ENCODE data around the gene EIF4ENIF1. TPM values are rescaled to one million over a fixed set of nuclear protein-coding genes. Genes with fewer than 3 reads are reported as not detected.

Gene EIF4ENIF1, protein sequence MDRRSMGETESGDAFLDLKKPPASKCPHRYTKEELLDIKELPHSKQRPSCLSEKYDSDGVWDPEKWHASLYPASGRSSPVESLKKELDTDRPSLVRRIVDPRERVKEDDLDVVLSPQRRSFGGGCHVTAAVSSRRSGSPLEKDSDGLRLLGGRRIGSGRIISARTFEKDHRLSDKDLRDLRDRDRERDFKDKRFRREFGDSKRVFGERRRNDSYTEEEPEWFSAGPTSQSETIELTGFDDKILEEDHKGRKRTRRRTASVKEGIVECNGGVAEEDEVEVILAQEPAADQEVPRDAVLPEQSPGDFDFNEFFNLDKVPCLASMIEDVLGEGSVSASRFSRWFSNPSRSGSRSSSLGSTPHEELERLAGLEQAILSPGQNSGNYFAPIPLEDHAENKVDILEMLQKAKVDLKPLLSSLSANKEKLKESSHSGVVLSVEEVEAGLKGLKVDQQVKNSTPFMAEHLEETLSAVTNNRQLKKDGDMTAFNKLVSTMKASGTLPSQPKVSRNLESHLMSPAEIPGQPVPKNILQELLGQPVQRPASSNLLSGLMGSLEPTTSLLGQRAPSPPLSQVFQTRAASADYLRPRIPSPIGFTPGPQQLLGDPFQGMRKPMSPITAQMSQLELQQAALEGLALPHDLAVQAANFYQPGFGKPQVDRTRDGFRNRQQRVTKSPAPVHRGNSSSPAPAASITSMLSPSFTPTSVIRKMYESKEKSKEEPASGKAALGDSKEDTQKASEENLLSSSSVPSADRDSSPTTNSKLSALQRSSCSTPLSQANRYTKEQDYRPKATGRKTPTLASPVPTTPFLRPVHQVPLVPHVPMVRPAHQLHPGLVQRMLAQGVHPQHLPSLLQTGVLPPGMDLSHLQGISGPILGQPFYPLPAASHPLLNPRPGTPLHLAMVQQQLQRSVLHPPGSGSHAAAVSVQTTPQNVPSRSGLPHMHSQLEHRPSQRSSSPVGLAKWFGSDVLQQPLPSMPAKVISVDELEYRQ
- total RNA-seq (10 to 100 TPM in 8 of 9 donors, 1 to 10 TPM in 1; 9.2 to 32.8 (median 21.9) TPM), polyA plus RNA-seq (10 to 100 TPM; 14.1 to 29.3 (median 20.2) TPM)
- long read RNA-seq, donor 1, partial matches to known transcripts, result 0 of 1 reads
- long read RNA-seq, donor 1, other reads (novel, unspliced or antisense), result 0 of 1 reads
- long read RNA-seq, donor 2, result 0 reads
- long read RNA-seq, donor 3, result 0 reads
- long read RNA-seq, donor 4, partial matches to known transcripts, result 3 of 4 reads
- long read RNA-seq, donor 4, other reads (novel, unspliced or antisense), result 1 of 4 reads
- long read RNA-seq, donor 5, transcript EIF4ENIF1-201 (19 exons, 3,544 nt), result major isoform, 19 of 36 reads
- long read RNA-seq, donor 5, partial matches to known transcripts, result 4 of 36 reads
- long read RNA-seq, donor 5, other reads (novel, unspliced or antisense), result 13 of 36 reads
- long read RNA-seq, donor 6, partial matches to known transcripts, result 2 of 4 reads
- long read RNA-seq, donor 6, other reads (novel, unspliced or antisense), result 2 of 4 reads
- long read RNA-seq, donor 7, result 0 reads
- long read RNA-seq, donor 8, partial matches to known transcripts, result 0 of 1 reads
- long read RNA-seq, donor 8, other reads (novel, unspliced or antisense), result 0 of 1 reads
- long read RNA-seq, donor 9, result 0 reads
- long read RNA-seq, donor 10, partial matches to known transcripts, result 0 of 2 reads
- long read RNA-seq, donor 10, other reads (novel, unspliced or antisense), result 0 of 2 reads

DNA sequence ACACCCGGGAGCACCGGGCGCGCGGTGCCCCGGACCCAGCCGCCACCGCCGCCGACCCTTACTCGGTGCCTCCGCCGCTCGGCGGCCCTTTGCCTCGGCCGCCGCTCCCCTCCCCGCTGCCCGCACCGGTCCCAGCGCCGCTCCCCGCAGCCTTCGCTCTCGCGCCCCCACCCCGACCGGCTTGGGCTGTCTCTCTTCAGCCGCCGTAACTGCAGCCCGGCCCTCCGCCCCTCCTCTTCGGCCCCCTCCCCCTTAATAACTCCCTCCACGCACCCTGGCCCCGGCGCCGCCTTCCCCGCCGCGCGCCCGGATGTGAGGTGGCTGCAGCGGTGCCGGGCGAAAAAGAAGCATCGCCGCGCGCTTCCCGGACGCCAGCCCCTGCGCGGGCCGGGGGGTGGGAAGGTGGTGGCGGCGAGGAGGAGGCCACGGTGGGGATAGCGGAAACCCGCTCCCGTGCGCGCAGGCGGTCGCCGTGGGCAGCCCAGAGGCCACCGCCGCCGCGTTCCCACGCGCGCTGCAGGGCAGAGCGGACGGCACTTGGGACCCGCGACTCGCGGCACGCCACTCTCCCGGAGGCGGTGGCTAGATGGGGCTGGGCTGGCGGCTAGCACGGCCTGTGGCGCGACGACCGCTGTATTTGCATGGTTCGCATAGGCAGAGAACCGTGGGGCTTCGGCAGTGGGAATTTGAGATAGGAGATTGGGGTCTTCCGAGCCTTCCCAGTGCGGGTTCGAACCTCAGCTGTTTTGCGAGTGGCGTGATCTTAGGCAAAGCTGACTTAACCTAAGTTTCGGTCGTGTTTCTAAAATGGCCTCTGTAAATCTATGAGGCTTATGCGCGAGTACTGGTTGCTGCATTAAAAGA lies at the start of gene EIF4ENIF1:
TSS of gene EIF4ENIF1 (minus strand) at position 211 of the 864 bp plus-strand sequence. CDS start 1,124 bp downstream, outside the sequence.
- H3K27me3 ChIP-seq, result no peaks in the 10 kb centered on the region
- TF ChIP-seq CTCF (IDR thresholded peaks at IDR 0.05) (peak in 1 of 6 experiments; percentile 9), POLR2A (IDR thresholded peaks at IDR 0.05) (peak; percentile 65 to 80)
- intact Hi-C loops (cut with DNase I), result loop anchor here in 1 of 2 donors (10.0 kb wide), 1 partner anchor 55 kb away; no protein-coding TSS in a partner anchor
- H3K9me3 ChIP-seq (replicated peaks in 1 of 3), result no peaks in the 10 kb centered on the region
- H3K27ac ChIP-seq, result peak within 1 kb of the TSS; percentile 89 to 99 (median 96)
- 0 to 1% (median 1%) methylated on average over 19 to 99 of the region's 100 CpGs; no CpG with 5 or more reads in 1 of the 4 donors for WGBS, 4 donors
- peak; percentile 89 to 92 (median 90) for DNase-seq
- H3K4me3 ChIP-seq, result peak within 1 kb of the TSS; percentile 33 to 71 (median 64)
- peaks cover 0 to 30% of the 10 kb centered on the region in 2 donors for H3K4me1 ChIP-seq (replicated peaks in 1 of 2)
- H3K36me3 ChIP-seq (replicated peaks in 1 of 2), result peaks cover 0 to 26% of the 10 kb centered on the region in 2 donors

- H3K36me3 ChIP-seq (replicated peaks in 1 of 2), result no peaks in the 10 kb centered on the region
- TF ChIP-seq CTCF (IDR thresholded peaks at IDR 0.05), result no peak
- no peak for TF ChIP-seq POLR2A (IDR thresholded peaks at IDR 0.05)
- WGBS, 4 donors, result 92 to 96% (median 93%) methylated on average over 5 of the region's 5 CpGs
- no peaks in the 10 kb centered on the region for H3K9me3 ChIP-seq (replicated peaks in 1 of 3)
- no peak overlapping the region for H3K27ac ChIP-seq
- intact Hi-C loops (cut with DNase I), result no loop called here
- no peak for DNase-seq
- no peaks in the 10 kb centered on the region for H3K27me3 ChIP-seq
- no peak overlapping the region for H3K4me3 ChIP-seq
- peaks cover under 1 to 3% of the 10 kb centered on the region in 2 donors for H3K4me1 ChIP-seq (replicated peaks in 1 of 2)
Observed at GRCh38 chr22:31538815-31539214, 49.2 kb upstream of the EIF4ENIF1 start.

DNA sequence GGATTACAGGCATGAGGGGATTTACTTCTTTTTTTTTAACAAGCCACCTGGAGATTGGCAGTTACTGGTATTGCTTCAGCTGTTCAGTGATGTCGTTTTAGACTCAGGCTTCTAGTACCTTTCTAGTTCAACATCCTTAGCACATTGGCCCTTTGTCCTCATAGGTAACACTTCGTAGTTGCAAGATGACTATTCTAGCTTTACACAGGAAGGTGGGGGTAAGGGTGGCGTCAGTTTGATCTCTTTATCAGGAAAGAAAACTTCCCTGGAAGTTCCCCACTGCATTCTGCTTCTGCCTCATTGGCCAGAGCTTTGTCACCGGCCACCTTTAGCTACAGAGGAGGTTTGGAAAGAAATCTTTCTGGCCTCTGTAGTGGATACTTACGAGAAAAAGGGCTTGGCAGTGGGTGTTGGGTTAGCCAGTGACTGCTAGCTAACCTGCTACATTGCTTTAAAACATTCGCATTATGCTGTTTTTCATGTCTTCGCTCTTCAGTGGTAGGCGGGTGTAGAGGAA lies 47.4 kb upstream of the EIF4ENIF1 start:
- no peak overlapping the region for H3K27ac ChIP-seq
- H3K4me1 ChIP-seq (replicated peaks in 1 of 2), result peaks cover 12 to 14% of the 10 kb centered on the region in 2 donors
- H3K4me3 ChIP-seq, result no peak overlapping the region
- TF ChIP-seq POLR2A (IDR thresholded peaks at IDR 0.05), result no peak
- TF ChIP-seq CTCF (IDR thresholded peaks at IDR 0.05), result no peak
- H3K36me3 ChIP-seq (replicated peaks in 1 of 2), result no peaks in the 10 kb centered on the region
- intact Hi-C loops (cut with DNase I), result no loop called here
- no peak for DNase-seq
- no peaks in the 10 kb centered on the region for H3K27me3 ChIP-seq
- 80 to 92% (median 86%) methylated on average over 8 of the region's 8 CpGs for WGBS, 4 donors
- H3K9me3 ChIP-seq (replicated peaks in 1 of 3), result no peaks in the 10 kb centered on the region

Measured in adrenal gland (tissue), 19 donors.